NOMO-1 treated with DMSO at 0.1 percent for 48 hours (cell line): ENCODE data around the gene AKAP13.
"Not testable (repeated sequence)": the region's sequence is repeated elsewhere in the genome, so short reads cannot be mapped to it uniquely, and the experiment has no call there.

Experiments used
- DNase-seq: peaks from one replicate; lab custom pipeline; 2025; ENCODE audit not compliant: unreplicated experiment; lab: John Stamatoyannopoulos, UW

AKAP13 gene

GRCh38 chr15:85559530-85559929 is 179.1 kb downstream of the AKAP13 start:
- DNase-seq, result no peak

GRCh38 chr15:85562824-85563223 is 182.4 kb downstream of the AKAP13 start:
- no peak for DNase-seq

- no peak for DNase-seq
Measured at GRCh38 chr15:85563328-85563727, 182.9 kb downstream of the AKAP13 start.

- no peak for DNase-seq
Measured at GRCh38 chr15:85563731-85564130, 183.3 kb downstream of the AKAP13 start.

- DNase-seq, result no peak
Measured at GRCh38 chr15:85564686-85565085, 184.3 kb downstream of the AKAP13 start.

GRCh38 chr15:85568261-85568808 is 187.9 kb downstream of the AKAP13 start:
- no peak for DNase-seq

GRCh38 chr15:85570336-85570735 is 189.9 kb downstream of the AKAP13 start:
- DNase-seq, result peak; percentile 73

- no peak for DNase-seq
Measured at GRCh38 chr15:85571780-85572179, 191.4 kb downstream of the AKAP13 start.

- DNase-seq, result no peak
Measured at GRCh38 chr15:85576392-85576791, 196.0 kb downstream of the AKAP13 start.

- peak; percentile 61 for DNase-seq
Measured at GRCh38 chr15:85578941-85579701, 198.7 kb downstream of the AKAP13 start.

GRCh38 chr15:85579957-85580694 is 199.7 kb downstream of the AKAP13 start:
- peak; percentile 86 for DNase-seq

GRCh38 chr15:85580879-85581278 is 200.5 kb downstream of the AKAP13 start:
- DNase-seq, result peak; percentile 42

- no peak for DNase-seq
Measured at GRCh38 chr15:85581495-85581894, 201.1 kb downstream of the AKAP13 start.

GRCh38 chr15:85582131-85583079 is 202.0 kb downstream of the AKAP13 start:
- no peak for DNase-seq

- DNase-seq, result no peak
Measured at GRCh38 chr15:85583442-85583841, 203.0 kb downstream of the AKAP13 start.

GRCh38 chr15:85583923-85584390 is 203.6 kb downstream of the AKAP13 start:
- DNase-seq, result peak; percentile 58

GRCh38 chr15:85584872-85585271 is 204.5 kb downstream of the AKAP13 start:
- no peak for DNase-seq

- DNase-seq, result not testable (repeated sequence)
Measured at GRCh38 chr15:85586196-85586595, 205.8 kb downstream of the AKAP13 start.

- DNase-seq, result no peak
Measured at GRCh38 chr15:85587707-85588411, 207.5 kb downstream of the AKAP13 start.

- DNase-seq, result no peak
Measured at GRCh38 chr15:85588677-85589076, 208.3 kb downstream of the AKAP13 start.
